Cerebellar nuclear complex (tissue), 1 donor: ENCODE measurements around the gene PUM1.

Experiments
- DNase-seq, 2 experiments: peaks; one replicate each; lab custom pipeline; 2025; lab: John Stamatoyannopoulos, UW

The PUM1 gene

DNA sequence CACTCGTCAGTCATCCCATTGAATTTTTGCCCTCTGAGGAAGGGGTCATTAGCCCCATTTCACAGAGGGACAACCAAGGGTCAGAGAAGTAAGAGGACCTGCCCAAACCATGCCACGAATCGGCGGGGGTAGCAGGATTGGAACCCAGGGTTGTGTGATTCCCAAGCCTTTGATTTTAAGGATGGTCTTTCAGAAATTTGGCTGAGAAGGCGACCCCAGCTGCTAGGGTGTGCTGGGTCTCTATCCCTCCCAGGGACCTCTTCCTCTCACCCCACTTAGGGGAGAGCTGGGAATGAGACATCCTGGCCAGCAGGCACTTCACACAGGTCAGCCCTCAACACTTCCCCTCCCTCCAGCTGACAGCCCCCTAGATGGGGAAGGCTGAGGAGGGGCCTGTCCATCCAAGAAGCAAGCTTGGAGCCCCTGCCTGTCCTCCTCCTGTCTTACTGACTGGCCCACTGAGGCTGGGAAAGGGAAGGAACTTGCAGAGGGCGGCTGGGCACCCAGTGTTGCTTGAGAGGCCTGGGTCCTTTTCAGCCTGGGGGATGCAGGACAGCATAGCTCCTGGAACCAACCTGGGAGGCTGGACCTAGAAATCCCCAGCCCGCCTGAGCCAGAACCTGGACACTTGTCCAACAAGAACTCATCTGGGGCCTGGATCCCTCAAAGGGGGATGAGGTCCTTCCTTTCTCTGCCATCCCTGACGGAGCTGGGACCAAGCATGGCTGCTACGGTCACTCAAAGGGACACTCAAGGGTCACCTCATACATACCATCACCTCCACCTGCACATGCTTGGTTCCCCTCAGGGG is 158.7 kb downstream of the PUM1 start:
- DNase-seq: no peak

DNA sequence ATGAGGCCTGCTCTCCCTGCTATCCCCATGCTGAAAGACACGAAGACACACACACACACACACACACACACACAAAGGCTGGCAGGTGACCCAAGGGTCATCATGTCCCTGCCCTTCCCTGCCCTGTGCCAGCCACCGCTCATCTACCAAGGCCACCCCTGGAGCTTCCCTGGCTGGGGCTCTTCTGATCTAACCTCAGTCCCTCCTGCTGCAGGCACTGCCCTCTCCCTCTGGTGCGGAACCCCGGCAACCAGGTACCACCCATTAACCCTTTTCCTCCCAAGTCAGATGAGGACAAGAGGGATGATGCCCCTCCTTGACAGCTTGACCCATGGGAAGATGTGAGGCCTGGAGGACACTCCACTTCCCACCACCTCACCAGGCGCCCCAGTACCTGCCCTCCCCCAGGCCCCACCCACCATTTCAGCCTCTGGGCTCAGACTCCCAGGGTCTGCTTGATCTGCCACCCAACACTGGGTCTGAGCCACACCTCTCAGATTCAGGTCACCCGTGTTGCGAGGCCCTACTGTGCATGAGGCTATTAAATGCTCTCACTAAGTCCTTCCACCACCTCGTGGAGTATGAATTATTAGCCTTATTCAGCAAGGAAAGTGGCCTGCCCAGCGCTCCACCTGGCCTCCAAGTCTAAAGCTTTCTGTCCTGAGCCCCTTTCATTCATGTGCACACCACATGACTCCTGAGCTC is 159.4 kb downstream of the PUM1 start:
- DNase-seq: no peak

DNA sequence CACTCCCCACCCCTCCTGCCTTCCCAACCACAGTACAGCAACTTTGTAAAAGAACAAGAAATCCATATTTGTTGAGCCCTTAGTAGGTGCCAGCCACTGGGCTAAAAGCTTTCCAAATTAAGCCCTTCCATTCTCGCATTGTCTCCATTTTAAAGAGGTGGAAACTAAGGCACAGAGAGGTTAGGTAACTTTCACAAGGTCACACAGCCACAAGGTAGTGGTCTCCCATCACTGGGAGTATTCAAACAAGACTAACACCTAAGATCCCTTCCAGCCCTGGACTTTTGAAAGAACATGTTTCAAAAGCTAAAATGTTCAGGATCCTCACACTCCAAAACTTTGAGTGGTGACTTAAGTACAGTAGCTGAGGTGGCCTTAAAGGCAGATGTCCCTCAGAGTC is 160.1 kb downstream of the PUM1 start:
- no peak for DNase-seq

DNA sequence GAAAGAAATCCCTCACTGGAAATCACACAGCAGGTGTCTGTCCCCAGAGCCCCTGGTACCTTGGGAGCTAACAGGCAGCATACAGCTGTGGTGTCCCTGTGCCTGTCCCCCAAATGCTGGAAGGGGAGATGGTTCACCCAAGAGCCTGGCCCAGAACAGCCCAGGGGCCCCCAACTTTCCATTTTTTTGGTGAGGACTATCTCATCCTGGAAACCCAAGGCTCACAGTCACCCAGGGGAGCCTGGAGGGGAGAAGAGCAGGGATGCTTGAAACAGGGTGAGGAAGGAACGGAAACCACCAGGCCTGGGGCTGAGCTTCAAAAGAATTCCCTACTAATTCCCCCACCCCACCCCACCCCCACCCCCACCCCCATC is 160.6 kb downstream of the PUM1 start:
- no peak for DNase-seq

DNA sequence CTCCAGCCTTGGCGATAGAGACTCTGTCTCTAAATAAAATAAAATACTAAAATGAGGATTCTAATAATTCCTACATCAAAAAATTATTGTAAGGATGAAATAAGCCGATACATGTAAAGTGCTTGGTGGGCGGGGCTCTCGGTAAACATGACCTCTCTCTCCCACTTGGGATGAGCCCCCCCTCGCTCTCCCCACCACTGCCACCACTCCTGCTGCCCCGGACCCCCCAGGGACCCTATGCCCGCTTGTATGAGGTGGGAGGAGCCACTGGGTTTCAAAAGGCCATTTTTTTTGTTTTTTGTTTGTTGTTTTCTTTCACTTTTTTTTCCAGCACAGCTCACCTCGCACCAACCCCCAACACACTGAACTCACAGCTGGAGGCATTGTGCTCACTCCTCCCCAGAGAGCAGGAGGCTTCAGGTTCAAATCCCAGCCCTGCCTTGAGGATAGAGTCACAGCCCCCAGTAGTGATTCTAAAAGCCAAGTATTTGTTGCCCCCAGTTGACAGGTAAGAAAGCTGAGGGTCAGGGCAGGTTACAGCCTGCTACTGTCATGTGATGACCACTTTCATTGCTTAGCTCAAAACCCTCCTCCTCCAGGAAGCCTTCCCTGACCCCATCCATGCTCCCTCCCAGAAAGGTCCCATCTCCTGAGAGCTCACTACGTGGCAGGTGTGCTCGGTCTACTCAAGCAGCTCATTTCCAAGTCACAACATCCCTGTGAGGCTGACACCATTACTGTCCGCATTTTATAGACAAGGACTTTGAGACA is 161.1 kb downstream of the PUM1 start:
- DNase-seq: no peak

DNA sequence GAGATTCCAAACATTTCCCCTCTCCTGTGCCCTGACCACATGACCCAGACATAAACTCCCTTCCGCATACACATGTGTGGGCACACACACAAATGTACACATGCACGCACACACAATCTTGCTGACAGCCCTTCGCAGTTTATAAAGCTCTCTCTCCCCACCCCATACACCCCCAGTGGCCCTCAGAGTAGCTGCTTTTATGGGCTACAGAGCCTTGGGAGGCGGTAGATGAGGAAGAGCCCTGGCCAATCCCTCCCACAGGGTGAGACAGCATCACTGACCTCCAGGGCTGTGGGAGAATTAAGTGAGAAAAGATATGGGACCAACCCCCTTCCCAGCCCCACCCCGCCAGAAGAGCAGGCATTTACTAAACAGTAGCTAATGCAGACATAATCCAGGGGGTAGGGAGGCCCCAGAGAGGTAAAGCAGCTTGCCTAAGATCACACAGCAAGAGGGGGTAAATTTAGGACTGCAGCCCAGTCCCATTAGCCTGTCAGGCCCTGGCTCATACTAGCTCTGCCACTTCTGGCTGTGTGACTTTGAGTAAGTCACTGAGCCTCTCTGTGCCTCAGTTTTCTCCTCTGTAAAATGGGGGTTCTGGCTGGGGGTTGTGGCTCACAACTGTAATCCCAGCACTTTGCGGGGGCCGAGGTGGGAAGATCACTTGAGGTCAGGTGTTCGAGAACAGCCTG is 162.0 kb downstream of the PUM1 start:
- DNase-seq: no peak

DNA sequence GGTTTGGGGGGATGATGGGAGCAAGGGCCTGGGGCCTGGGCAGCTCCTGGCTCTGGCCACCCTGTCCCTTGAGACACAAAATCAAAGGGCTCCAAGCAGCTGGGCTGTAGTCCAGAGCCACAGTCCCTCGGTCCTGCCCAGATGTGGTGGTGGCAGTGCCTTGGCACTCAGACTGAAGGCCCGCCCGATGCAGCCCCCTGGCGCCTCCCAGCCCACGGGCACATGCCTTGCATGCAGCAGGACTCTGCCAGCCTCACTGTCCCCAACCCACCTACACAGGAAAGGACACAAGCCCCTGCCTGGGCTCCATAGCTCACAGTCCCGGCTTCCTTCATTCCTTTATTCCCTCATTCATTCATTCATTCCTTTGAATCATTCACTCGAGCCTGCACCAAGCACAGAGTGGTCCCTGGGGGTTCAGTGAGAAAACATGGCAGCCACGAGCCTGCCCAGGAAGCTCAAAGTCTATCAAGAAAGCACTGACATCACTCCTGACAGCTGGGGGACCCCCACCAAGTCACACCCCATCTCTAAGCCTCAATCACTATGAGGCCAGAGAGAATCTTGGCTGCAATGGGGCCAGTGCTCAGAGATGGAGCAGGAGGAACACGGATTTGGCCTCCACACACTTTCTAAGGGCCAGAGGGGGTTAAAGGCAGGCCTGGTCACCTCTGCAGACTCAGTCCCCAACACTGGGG is 162.8 kb downstream of the PUM1 start:
- DNase-seq: no peak

DNA sequence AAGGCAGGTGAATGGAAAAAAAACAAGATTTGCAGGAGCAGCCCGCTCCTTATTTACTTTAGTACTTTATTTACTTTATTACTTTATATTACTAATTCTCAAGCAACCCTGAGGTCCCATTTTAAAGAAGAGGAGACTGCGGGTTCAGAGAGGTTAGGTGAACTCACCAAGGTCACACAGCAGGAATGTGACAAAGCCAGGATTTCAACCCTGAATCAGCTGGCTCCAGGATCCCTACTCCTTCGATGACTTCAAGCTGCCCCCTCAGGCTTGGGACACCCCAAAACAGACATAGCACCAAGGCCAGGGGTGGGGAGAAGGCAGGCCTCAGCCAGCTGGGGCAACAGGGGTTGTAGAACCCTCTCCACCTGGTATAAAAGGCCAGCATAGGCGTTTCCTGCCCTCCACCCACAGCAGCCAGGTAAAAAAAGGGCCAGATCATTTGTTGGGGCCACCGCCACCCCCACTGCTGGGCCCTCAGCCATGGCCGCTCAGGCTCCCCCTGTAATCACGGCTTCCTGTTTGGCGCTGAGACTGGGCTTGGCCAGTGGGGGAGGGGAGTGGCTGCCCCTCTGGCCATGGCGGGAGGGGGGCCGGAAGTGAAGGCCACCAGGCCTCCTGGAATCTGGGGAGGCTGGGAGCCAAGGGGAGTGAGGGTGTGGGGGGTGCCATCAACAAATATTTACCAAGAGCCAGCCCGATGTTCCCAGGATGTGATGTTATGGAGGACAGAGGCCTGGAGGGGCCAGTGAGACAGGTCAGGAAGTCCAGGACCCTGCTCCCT is 163.5 kb downstream of the PUM1 start:
- DNase-seq: no peak

DNA sequence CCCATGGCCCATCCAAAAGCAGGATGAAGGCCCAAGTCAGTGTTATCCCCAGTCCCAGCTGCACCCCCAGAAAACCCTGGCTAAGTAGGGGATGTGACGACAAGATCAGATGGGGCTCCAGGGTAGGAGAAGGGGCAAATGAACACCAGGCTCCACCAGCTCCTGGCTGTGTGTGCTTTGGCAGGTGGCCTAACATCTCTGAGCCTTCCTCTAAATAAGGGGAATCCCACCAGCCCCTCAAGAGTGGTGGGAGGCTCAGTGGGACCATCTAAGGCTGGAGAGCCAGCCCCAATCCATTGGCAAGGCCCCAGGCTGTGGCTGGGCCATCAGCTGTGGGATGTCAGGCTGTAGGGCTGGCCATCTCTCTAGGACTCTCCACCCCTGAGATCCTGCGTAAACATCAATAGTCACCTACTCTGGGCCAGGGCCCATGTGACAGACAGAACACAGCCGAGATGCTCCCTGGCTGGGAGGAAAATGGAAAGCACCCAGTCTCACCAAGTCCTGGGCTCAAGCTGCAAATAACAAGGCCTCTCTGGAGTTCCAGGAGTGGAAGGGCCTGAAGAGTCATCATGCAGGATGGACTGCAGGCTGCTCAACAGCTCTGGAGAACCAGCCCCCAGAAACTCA is 164.5 kb downstream of the PUM1 start:
- DNase-seq: no peak

DNA sequence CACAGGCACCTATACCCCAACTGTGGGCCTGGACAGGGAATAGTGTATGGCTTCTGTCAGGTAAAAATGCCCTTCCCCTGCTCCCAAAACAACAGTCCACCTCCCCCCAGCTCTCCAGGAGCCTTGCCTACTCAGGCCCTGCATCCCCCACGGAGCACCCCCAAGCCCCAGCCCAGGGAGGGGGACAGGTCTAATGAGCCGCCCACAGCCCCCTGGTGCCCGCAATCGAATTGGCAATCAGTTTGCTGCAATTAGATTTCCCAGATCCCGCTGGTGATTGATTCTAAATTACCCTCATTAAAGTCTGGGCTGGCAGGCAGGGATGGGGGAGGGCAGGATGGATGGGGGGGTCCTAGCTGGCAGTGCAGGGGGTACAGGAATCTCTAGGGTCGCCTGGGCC is 165.0 kb downstream of the PUM1 start:
- no peak for DNase-seq

DNA sequence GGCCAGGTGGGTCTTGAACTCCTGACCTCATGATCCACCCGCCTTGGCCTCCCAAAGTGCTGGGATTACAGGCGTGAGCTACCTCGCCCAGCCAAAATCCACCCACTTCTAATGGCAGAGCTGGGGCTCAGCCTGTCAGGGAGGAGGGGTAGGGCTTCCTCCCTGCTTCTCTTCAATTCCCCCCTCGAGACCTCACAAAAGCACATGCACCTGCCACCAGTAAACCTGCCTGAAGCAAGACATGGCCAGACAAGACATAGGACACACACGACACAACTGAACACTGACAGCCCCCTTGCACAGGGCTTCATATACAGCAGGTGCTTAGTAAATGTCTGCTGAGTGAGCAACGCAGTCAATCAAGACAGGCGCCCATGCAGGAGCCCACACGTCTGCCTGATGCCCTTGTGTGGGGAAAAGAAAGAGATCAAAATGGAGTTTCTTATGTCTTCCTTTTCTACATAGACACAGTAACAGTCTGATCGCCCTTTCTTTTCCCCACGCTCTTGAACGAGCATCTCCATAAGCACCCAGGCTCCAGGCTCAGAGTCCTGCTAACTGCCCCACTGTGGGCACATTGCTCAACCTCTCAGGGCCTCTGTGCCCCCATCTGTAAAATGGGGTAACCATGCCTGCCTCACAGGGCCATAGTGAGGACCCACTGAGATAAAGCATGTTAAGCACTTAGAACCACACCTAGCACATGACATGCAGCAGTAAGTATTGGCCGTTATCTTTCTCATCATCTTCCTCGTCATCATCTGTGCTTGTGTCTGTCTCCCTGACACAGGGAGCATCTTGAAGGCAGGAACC is 165.7 kb downstream of the PUM1 start:
- no peak for DNase-seq

DNA sequence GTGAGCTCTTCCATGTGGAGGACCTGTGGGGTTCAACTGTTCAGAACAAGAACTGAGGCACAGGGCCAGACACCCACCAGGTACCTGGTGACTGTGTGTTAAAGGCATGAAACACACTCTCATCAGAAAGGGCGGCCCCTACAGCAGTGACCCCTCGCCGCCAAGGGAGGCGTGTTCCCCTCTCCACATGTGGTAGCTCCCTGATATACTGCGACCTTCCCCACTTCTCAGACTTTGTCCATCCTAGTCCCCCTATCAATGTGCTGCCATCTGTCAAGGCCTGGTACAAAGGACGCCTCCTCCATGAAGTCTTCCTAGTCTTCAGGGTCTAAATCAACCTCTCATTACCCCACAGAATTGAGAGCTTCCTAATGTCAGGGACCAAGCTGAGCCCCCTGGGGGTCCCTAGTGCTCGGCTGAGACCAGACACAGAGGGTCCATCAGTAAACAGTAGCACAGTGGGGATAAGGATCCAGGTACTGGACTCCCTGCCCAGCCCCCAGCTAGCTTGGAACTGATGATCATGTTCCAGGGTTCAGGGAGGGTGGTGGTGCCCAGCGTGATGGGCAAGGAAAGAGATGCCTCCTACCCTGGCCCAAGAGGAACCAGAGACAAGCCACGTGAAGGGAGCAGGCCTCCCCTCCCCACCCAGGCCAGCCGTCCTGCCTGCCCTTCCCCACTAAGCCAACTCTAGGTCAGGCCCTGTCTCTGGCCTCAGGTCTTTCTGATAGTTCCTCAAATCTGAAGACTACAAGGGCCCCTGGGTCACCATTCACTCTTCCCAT is 167.3 kb downstream of the PUM1 start:
- DNase-seq: no peak

DNA sequence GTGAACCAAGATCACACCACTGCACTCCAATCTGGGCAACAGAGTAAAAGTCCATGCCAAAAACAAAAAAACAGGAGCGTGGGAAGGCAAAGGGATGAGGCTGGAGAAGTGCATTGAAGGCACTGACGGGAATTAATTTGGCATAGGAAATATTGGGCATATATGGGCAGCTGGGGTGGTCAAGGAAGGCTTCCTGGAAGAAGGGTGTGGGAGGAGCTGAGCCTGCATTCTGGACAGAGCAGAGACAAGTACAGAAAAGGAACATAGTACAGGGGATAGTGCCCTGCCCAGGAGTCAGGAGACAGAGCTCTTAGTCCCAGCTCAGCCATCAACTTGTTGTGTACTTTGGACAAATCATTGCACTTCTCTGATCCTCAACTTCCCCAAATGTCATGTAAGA is 168.6 kb downstream of the PUM1 start:
- no peak for DNase-seq

DNA sequence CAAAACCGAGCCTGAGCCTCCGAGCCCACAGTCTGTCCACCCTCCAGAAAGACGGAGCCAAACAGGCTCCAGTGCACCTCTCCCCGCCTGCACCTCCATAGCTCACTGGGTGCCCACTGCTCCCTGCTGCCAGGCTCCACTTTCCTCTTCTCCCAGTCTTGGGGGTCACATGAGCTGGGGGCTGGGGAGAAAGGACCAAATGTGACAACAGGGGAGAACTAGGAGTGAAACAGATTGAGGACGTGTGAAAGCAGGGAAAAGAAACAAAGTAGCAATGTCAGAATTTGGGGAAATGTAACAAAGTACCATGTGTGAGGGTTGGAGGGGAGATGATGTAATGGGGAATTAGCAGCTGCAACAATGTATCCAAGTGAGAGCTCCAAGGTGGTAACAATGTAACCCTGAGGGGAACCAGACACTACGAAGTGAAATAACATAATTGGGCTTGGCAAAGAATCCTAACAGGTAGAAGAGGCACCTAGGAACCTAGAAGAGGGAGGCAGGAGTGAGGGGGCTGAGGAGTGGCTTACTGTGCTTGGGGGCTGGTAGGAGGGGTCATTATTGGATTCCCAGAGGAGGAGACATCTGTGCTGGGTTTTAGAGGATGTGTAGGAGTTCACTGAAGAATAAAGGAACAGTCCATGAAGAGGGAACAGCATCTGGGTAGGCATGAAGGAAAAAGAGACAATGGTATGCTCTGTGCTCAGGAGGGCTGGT is 169.4 kb downstream of the PUM1 start:
- DNase-seq: no peak

DNA sequence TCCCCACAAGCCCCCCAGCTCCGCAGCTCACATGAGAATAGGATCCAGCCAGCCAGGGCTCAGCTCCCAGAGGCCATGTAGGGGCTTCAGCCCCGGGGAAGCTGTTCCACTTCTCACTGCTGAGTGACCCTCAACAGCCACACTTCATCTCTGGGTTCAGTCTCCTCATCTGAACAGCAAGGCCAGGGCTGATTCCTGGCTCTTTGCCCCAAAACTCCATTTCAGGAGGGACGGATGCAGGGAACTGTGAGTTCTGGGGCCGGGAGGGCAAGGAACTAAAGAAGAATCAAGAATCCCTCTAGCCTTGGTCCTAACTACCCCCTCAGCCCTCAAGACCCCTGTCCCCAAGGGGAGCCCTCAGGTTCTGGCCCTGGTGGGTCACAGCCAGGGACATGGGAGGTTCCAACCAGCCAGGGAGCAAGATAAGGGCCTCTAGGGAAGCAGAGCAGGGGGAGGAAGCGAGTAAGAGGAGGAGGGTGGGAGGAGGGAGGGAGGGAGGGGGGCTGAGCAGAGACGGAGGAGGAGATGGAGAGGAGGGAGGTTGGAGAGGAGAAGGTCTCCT is 170.1 kb downstream of the PUM1 start:
- no peak for DNase-seq

DNA sequence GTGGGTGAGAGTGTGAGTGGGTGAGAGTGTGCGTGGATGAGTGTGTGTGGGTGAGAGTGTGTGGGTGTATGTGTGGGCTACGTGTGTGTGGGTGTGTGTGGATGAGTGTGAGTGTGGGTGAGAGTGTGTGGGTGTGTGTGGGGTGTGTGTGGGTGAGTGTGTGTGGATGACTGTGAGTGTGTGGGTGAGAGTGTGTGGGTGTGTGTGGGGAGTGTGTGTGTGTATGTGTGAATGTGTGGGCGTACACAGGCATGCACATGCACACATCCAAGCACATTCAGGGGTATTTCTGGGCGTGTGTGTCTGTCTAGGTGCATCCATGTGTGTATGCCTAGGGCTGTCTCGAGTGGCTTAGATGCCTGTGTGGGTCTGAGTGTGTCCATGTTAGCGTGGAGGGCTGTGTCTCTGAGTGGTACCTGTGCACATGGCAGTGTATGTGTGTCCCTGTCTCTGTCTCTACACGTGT is 171.0 kb downstream of the PUM1 start:
- no peak for DNase-seq

DNA sequence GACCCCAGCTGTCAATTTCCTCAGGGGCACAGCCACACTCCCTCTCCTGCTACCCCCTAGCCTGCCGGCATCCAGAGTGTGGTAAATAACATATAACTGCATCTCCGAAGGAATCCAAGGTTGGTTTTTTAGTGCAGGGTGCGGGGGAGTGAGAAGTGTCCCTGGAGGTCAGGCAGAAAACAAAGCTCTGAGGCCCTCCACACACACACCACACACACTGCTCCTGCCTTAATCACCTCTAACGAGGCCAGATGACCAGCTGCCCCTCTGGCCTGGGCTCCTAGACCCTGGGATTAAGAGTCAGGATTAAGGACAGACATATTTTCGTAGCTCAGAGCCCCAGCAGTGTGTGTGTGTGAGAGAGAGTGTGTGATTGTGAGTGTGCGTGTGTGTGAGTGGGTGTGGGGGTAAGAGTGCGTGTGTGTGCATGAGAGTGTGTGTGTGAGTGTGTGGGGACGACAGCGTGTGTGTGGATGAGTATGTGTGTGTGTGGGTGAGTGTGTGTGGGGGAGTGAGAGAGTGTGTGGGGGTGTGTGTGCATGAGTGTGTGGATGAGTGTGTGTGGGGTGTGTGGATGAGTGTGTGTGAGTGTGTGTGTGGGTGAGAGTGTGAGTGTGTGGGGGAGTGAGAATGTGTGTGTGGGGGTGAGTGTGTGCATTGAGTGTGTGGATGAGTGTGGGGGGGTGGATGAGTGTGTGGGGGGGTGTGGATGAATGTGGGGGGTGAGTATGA is 171.6 kb downstream of the PUM1 start:
- DNase-seq: no peak
